NT2/D1 (cell line): ENCODE data around the gene BCAS3.

Experiments used
- YY1 ChIP-seq: IDR thresholded peaks from 2 replicates; pipeline ENCODE4 v1.6.1; 2011; ENCODE audit not compliant: insufficient read length, insufficient read depth
- ZNF274 ChIP-seq: IDR thresholded peaks from 2 replicates; pipeline ENCODE4 v1.6.1; 2011; ENCODE audit warnings: mild to moderate bottlenecking, low read depth, low read length

DNA sequence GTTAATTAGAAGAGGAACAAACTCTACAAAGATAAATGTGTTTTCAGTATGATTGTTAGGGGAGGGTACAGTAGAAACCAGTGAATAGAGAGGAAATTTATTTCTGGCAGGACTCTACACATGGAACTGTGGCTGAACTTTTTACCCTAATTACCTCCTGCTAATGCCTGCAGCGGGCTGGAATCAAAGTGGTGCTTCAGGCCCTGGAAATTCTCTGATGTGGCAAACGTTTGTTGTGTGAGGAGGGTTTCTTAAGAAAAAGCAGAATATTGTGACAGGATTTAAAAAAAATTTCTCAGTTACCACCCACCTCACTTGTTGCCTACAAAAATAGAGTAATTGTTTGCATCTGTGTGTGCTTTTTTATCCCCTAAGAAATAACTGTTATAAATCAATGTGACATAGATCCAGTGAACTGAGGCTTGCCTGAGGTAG lies 154.5 kb downstream of the BCAS3 start:
- TF ChIP-seq ZNF274: no peak
- TF ChIP-seq YY1: no peak
